Neuron (in vitro differentiated cells): ENCODE measurements around the gene CUEDC2.

Experiments
- H2AFZ ChIP-seq: one replicate; pipeline ENCODE4 v1.6.1; 2013; ENCODE audit warnings: low read depth, mild to moderate bottlenecking, inconsistent platforms, low read length, moderate library complexity
- H3K27me3 ChIP-seq: one replicate; pipeline ENCODE4 v1.6.1; 2013; ENCODE audit warnings: low read length; ENCODE audit not compliant: insufficient read depth
- H3K36me3 ChIP-seq: one replicate; pipeline ENCODE4 v1.6.1; 2013; ENCODE audit warnings: low read length; ENCODE audit not compliant: insufficient read depth
- H3K4me1 ChIP-seq: one replicate; pipeline ENCODE4 v1.6.1; 2013; ENCODE audit warnings: low read length; ENCODE audit not compliant: insufficient read depth
- H3K4me3 ChIP-seq: 2 replicates; pipeline ENCODE4 v1.5.1; 2013; ENCODE audit warnings: mild to moderate bottlenecking, low read length, moderate library complexity
- H3K9me3 ChIP-seq: one replicate; pipeline ENCODE4 v1.6.1; 2013; ENCODE audit warnings: low read length

The CUEDC2 gene, protein sequence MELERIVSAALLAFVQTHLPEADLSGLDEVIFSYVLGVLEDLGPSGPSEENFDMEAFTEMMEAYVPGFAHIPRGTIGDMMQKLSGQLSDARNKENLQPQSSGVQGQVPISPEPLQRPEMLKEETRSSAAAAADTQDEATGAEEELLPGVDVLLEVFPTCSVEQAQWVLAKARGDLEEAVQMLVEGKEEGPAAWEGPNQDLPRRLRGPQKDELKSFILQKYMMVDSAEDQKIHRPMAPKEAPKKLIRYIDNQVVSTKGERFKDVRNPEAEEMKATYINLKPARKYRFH

DNA sequence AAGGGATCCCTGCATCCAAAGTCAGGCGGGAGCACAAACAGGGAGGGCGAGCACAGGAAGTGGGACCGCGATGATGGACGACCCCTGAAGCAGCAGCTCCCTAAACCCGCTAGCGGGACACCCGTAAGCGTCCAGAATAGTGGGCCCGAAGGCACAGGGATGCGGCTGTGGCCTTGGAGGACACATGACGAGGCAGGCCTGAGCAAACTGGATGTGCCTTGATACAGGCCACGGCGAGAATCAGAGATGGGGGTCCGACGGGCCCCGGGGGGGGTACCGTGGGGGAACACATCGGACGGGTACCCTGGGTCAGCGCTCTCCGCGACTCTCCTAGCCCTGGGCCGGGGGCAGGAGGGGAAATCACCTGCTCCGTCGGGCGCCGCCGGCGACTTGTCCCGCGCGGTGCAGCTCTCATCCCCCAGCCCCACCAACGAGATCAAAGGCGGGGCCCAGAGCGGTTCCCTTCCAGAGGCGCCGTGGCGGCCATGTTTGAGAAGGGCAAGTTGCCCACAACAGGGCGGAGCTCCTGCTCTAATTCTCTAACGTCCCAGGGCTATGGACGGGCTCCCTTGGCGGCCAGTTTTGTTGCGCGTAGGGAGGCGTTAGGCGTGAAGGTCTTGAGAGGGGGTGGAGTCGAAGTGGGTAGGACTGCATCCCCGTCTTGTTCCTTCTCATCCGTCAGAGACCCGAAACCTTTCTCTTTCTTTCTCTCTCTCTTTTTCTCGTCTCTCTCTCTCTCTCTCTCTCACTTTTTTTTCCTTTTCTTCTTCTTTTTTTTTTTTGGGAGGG lies at the start of gene CUEDC2:
CUEDC2 (minus strand) TSS at position 413 of the 789 bp plus-strand sequence. CDS start 7,386 bp downstream, outside the sequence.
- H3K27me3 ChIP-seq = no peaks in the 10 kb centered on the region
- H3K36me3 ChIP-seq = no peaks in the 10 kb centered on the region
- H2AFZ ChIP-seq = peak within 1 kb of the TSS; percentile 44
- H3K4me3 ChIP-seq = peak within 1 kb of the TSS; percentile 81
- no peaks in the 10 kb centered on the region for H3K9me3 ChIP-seq
- H3K4me1 ChIP-seq = peaks cover 19% of the 10 kb centered on the region

DNA sequence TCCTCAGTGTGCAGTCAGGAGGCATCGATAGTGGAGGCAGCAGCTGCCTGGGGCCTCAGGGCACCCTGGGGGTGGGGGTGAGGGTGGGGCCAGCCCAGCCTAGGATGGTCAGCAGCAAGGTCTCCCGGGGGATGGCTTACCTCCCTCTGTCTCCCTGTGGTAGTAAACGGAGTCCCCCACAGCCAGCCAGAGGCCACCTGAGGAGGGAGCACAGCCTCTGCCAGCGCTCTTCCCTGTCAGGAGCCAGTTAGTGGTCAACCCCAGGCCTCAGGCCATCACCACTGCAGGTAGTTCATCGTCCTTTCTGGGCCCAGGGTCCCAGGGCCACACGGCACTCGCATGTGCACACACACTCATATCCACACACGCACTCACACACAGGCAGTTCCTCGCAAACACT lies 48.0 kb upstream of the CUEDC2 start:
- H3K27me3 ChIP-seq = no peaks in the 10 kb centered on the region
- H3K4me3 ChIP-seq = no peak overlapping the region
- no peak overlapping the region for H2AFZ ChIP-seq
- H3K4me1 ChIP-seq = no peaks in the 10 kb centered on the region
- peaks cover 55% of the 10 kb centered on the region for H3K36me3 ChIP-seq
- no peaks in the 10 kb centered on the region for H3K9me3 ChIP-seq

DNA sequence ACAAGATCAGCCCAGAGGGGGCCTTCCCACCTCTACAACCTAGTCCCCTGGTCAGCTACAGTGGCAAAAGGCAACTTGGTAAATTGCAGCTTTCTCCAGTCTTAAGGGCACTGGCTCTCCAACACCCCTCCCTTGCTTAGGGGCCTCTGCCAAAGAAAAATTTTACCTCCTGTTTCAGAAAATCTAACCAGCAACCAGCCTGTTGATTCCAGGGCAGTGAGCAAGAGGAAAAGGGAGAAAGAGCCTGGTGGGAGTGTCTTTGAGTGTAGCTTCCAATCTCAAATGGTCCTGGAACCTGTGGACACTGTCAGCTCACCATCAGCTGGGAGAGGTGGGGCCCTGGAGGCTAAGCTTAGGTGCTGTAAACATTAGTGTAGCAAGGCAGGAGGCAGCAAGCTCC lies 47.3 kb upstream of the CUEDC2 start:
- Histone ChIP-seq H3K4me3 (no peak overlapping the region), H3K4me1 (no peaks in the 10 kb centered on the region), H3K9me3 (no peaks in the 10 kb centered on the region), H2AFZ (no peak overlapping the region), H3K27me3 (no peaks in the 10 kb centered on the region), H3K36me3 (peaks cover 49% of the 10 kb centered on the region)

DNA sequence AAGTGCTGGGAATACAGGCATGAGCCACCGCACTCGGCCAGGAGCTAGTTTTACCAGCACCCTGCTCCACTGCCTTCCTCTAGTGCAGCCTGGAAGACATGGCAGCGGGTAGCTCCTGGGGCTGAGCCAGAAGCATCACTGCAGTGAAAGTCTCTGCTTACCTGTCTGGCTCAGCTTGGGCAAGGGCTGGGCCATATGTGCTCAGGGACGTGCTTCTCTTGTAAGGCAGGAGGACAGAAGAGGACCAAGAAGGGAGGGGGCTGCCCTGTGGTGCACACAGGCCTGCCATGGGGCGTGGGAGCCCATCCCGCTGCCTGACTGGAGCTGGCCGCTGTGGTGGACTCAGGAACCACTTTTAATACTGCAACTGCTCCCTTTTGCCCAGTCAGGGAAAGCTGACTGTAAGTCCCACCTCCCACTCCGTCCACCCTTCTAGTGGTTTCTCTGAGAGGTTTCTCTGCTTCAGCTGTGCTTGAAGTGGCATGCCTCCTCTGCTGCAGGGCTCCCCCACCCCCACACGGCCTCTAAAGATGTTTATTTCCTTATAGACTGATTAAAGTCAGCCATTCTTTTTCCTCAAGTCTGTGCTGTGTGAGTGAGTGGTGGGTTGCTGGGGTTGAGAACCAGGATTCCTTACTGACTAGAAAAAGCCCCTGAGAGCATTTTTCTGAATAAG lies 44.2 kb upstream of the CUEDC2 start:
- Histone ChIP-seq H3K36me3 (peaks cover 20% of the 10 kb centered on the region), H3K27me3 (no peaks in the 10 kb centered on the region), H2AFZ (no peak overlapping the region), H3K4me1 (no peaks in the 10 kb centered on the region), H3K9me3 (no peaks in the 10 kb centered on the region), H3K4me3 (no peak overlapping the region)

DNA sequence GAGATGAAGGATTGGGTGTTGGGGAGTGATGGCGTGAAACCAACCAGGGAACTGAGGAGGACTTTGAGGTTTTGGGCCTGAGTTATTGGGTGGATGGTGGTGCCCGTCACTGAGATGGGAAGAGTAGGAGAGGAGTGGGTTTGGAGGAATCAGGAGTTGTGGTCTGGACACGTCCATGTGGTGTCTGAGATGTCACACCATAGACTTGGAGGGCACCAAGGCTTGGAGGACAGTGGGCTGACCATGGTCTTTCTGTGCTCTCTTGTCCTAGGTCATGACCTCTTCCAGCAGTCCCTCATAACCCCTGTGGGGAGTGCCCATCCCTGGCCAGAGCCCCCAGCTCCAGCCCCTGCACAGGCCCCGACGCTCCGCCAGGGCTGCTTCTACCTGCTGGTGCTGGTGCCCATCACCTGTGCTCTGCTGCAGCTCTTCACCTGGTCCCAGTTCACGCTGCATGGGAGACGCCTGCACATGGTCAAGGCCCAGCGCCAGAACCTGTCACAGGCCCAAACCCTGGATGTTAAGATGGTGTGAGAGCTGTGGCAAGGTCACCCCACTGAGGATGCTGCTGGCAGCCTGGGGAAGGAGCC lies 43.2 kb upstream of the CUEDC2 start:
- Histone ChIP-seq H2AFZ (no peak overlapping the region), H3K27me3 (no peaks in the 10 kb centered on the region), H3K4me1 (no peaks in the 10 kb centered on the region), H3K9me3 (no peaks in the 10 kb centered on the region), H3K4me3 (no peak overlapping the region), H3K36me3 (peaks cover 9% of the 10 kb centered on the region)

DNA sequence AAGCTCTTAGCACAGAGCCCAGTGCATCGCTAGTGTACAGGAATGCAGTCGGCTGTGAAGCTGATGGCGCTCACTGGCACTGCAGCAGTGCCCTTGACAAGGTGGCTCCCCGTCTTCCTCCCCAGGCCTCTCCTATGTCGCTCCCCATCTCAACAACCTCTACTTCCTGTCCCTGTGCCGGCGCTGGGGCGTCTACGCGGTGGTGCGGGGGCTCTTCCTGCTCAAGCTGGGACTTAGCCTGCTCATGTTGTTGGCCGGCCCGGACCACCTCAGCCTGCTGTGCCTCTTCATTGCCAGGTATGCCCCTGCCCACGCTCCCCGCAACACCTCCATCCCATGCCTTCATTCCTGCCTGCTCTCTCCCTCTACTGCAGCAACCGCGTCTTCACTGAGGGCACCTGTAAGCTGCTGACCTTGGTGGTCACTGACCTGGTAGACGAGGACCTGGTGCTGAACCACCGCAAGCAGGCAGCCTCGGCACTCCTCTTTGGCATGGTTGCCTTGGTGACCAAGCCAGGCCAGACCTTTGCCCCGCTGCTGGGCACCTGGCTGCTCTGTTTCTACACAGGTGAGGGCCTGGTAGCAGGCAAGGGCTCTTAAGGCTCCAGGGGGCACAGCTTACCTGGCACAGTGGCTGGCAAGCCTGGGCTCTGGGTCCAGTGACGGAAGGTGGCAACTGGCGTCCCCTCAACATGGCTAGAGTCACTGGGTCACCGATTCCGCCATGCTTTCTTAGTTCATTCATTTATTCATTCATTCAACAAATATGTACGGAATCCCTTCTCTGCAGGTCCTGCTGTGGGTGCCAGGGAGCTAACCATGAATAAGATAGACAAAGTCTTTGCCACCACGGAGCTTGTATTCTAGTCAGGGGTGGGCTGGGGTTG lies 41.3 kb upstream of the CUEDC2 start:
- Histone ChIP-seq H3K27me3 (no peaks in the 10 kb centered on the region), H3K4me3 (no peak overlapping the region), H3K9me3 (no peaks in the 10 kb centered on the region), H2AFZ (no peak overlapping the region), H3K36me3 (peaks cover 7% of the 10 kb centered on the region), H3K4me1 (no peaks in the 10 kb centered on the region)

DNA sequence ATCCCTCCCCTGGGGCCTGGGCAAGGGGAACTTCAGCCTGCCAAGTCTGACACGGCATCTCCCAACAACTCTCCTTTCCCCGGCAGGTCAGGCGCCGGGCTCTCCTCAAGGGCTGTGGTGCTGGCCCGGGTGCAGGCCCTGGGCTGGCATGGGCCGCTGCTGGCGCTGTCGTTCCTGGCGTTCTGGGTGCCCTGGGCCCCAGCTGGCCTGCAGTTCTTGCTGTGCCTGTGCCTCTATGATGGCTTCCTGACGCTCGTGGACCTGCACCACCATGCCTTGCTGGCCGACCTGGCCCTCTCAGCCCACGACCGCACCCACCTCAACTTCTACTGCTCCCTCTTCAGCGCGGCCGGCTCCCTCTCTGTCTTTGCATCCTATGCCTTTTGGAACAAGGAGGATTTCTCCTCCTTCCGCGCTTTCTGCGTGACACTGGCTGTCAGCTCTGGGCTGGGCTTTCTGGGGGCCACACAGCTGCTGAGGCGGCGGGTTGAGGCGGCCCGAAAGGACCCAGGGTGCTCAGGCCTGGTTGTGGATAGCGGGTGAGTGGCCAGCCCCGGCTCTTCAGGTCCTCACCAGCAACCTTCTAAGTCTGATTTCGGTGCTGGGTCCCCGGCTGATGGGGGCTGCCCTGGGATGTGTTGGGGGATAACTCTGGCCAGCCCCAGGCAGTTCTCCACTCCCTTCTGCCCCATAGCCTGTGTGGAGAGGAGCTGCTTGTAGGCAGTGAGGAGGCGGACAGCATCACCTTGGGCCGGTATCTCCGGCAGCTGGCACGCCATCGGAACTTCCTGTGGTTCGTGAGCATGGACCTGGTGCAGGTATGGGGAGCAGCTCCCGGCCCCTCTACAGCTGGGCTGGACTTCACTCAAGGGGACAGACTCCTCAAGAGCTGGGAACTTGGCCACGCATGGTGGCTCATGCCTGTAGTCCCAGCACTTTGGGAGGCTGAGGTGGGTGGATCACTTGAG lies 38.5 kb upstream of the CUEDC2 start:
- Histone ChIP-seq H3K4me1 (no peaks in the 10 kb centered on the region), H3K9me3 (no peaks in the 10 kb centered on the region), H3K36me3 (peaks cover 4% of the 10 kb centered on the region), H2AFZ (no peak overlapping the region), H3K27me3 (no peaks in the 10 kb centered on the region), H3K4me3 (no peak overlapping the region)

DNA sequence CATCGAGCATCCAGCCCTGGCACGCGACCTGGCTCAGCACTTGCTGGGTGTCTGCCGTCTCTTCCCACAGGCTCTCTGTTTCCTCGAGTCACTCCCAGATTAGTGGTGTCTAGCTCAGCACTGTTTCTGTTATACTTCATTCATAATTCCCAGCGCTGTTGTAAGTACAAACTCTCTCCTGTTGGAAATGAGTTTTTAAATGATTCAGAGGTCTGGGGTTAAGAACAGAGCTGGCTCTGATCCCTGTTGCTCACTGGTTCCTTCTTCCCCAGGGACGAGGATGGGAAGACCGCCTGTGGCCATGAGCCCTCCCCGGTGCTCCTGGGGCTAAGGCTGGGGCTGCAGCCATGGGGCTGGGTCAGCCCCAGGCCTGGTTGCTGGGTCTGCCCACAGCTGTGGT lies 36.3 kb upstream of the CUEDC2 start:
- no peaks in the 10 kb centered on the region for H3K36me3 ChIP-seq
- no peaks in the 10 kb centered on the region for H3K9me3 ChIP-seq
- H2AFZ ChIP-seq = no peak overlapping the region
- no peaks in the 10 kb centered on the region for H3K4me1 ChIP-seq
- no peak overlapping the region for H3K4me3 ChIP-seq
- H3K27me3 ChIP-seq = no peaks in the 10 kb centered on the region

DNA sequence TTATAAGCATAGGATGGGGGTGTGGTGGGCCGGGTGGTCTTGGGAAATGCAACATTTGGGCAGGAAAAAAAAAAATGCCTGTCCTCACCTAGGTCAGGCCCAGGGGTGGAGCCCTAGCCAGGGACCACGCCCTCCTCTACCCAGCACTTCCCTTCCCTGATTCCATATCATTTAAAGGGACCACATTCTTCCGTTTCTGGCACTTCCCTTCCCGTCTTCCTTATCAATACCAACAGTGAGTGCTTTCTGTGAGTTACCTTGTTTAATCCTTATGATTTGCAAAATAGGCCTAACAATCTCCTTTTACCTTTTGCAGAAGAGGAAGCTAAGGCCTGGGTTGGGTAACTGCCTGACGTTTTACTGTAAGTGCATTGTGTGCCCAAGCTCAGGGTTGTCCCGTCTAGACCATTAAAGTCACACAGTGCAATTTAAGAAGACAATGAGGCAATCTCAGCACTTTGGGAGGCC lies 35.6 kb upstream of the CUEDC2 start:
- Histone ChIP-seq H3K4me1 (peaks cover under 1% of the 10 kb centered on the region), H3K4me3 (no peak overlapping the region), H2AFZ (no peak overlapping the region), H3K9me3 (no peaks in the 10 kb centered on the region), H3K27me3 (no peaks in the 10 kb centered on the region), H3K36me3 (no peaks in the 10 kb centered on the region)

DNA sequence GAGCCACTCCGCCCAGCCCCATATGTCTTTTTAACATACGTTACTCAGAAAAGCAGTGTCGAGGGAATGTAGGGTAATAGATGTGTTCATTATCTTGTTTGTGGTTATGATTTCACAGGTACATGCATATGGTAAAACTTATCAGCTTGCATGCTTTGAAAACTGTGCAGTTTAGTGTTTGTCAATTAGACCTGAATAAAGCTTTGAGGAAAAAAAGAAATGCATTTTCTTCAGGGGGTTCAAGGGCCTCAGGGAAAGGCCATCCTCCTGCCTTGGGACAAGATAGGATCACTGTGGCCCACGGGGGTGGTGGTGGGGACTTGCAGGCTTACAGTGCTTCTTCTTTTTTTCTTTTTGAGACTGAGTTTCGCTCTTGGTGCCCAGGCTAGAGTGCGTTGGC lies 34.9 kb upstream of the CUEDC2 start:
- no peaks in the 10 kb centered on the region for H3K36me3 ChIP-seq
- peaks cover 7% of the 10 kb centered on the region for H3K4me1 ChIP-seq
- no peaks in the 10 kb centered on the region for H3K9me3 ChIP-seq
- no peaks in the 10 kb centered on the region for H3K27me3 ChIP-seq
- no peak overlapping the region for H2AFZ ChIP-seq
- no peak overlapping the region for H3K4me3 ChIP-seq

DNA sequence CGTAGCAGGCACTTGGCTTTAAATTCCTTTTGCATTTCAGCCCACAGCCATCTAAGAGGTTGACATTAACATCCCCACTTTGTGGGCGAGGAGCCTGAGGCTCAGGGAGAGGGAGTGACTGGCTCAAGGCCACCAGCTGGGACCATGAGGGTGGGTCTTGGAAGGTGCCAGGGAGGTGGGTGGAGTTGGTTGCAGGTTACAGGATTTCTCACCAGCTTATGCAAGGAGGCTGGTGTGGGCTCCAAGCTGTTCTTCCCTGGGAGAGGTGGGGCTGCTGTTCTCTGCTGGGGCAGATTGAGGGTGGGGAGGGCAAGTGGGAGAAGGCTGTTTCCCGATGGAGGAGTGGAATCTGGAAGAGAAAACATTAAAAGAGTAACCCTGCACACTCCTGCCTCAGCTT lies 33.1 kb upstream of the CUEDC2 start:
- H3K27me3 ChIP-seq = no peaks in the 10 kb centered on the region
- no peaks in the 10 kb centered on the region for H3K9me3 ChIP-seq
- peaks cover 21% of the 10 kb centered on the region for H3K4me1 ChIP-seq
- H3K36me3 ChIP-seq = no peaks in the 10 kb centered on the region
- H2AFZ ChIP-seq = no peak overlapping the region
- H3K4me3 ChIP-seq = no peak overlapping the region
